GM23338 (cell line): Measurements from ENCODE around the gene ALDH1L2. TPM values are rescaled to one million over a fixed set of nuclear protein-coding genes. Genes with fewer than 3 reads are reported as not detected.
A peak's percentile ranks its signal among the peaks of the same experiment; 100 is the strongest.

ENCODE experiments used
- ATAC-seq: fragments of 200-7000 bp; cut with Tn5 transposase; 3 replicates; pipeline ENCODE4 v1.9.1; 2020
- DNase-seq: peaks from one replicate; pipeline ENCODE4 v3.0.0-alpha.2; 2015; ENCODE audit warnings: low spot score
- H2AFZ ChIP-seq: fragments of 200-600 bp; sonication (generic); 2 replicates; pipeline ENCODE4 v1.8.0; 2016; ENCODE audit warnings: antibody characterized with exemption, mild to moderate bottlenecking, moderate library complexity
- H3F3A ChIP-seq: fragments of 200-600 bp; sonication (generic); replicated peaks from 2 replicates; pipeline ENCODE4 v1.8.0; 2017; ENCODE audit warnings: antibody characterized with exemption, mixed run types, low read depth
- H3K27ac ChIP-seq: fragments of 200-600 bp; sonication (generic); 2 replicates; pipeline ENCODE4 v1.6.1; 2016; ENCODE audit warnings: low read depth
- H3K27me3 ChIP-seq: fragments of 200-600 bp; sonication (generic); 2 replicates; pipeline ENCODE4 v1.8.0; 2016; ENCODE audit warnings: mild to moderate bottlenecking, mixed run types, moderate library complexity; ENCODE audit not compliant: insufficient read depth
- H3K36me3 ChIP-seq: fragments of 200-600 bp; sonication (generic); 2 replicates; pipeline ENCODE4 v1.8.0; 2016; ENCODE audit warnings: mild to moderate bottlenecking; ENCODE audit not compliant: insufficient read depth
- H3K4me1 ChIP-seq: fragments of 200-600 bp; sonication (generic); 2 replicates; pipeline ENCODE4 v1.8.0; 2016; ENCODE audit warnings: mild to moderate bottlenecking, moderate library complexity; ENCODE audit not compliant: insufficient read depth
- H3K4me2 ChIP-seq: fragments of 200-600 bp; sonication (generic); 2 replicates; pipeline ENCODE4 v1.7.1; 2017; ENCODE audit warnings: mixed run types
- H3K4me3 ChIP-seq: fragments of 200-600 bp; sonication (generic); 2 replicates; pipeline ENCODE4 v1.6.1; 2016; ENCODE audit warnings: mixed run types
- H3K79me2 ChIP-seq: fragments of 200-600 bp; sonication (generic); replicated peaks from 2 replicates; pipeline ENCODE4 v1.8.0; 2017; ENCODE audit warnings: mild to moderate bottlenecking; ENCODE audit not compliant: insufficient read depth
- H3K9me2 ChIP-seq: fragments of 200-600 bp; sonication (generic); 2 replicates; pipeline ENCODE4 v1.8.0; 2017; ENCODE audit not compliant: insufficient read depth
- H4K20me1 ChIP-seq: fragments of 200-600 bp; sonication (generic); replicated peaks from 2 replicates; pipeline ENCODE4 v1.8.0; 2017; ENCODE audit warnings: mild to moderate bottlenecking; ENCODE audit not compliant: insufficient read depth
- H3K27ac Mint-ChIP-seq: 2 replicates; pipeline ENCODE4 v1.8.0; 2020; ENCODE audit warnings: inconsistent platforms, mild to moderate bottlenecking, moderate library complexity, mixed read lengths
- H3K27me3 Mint-ChIP-seq: 3 replicates; pipeline ENCODE4 v1.8.0; 2022; ENCODE audit warnings: low read depth, mild to moderate bottlenecking, moderate library complexity, mixed read lengths, inconsistent platforms; ENCODE audit not compliant: insufficient read depth, poor library complexity
- H3K36me3 Mint-ChIP-seq: 3 replicates; pipeline ENCODE4 v1.8.0; 2021; ENCODE audit warnings: low read depth, mild to moderate bottlenecking, inconsistent platforms, moderate library complexity, mixed read lengths
- H3K4me1 Mint-ChIP-seq: 3 replicates; pipeline ENCODE4 v1.8.0; 2020; ENCODE audit warnings: mild to moderate bottlenecking, inconsistent platforms, mixed read lengths
- H3K4me3 Mint-ChIP-seq: 3 replicates; pipeline ENCODE4 v1.8.0; 2021; ENCODE audit warnings: moderate library complexity, mild to moderate bottlenecking, inconsistent platforms, mixed read lengths
- H3K9me3 Mint-ChIP-seq: 3 replicates; pipeline ENCODE4 v1.8.0; 2020; ENCODE audit warnings: moderate library complexity, mild to moderate bottlenecking, inconsistent platforms, mixed read lengths
- CREB1 ChIP-seq: fragments of 250-450 bp; sonication (Bioruptor Pico); IDR thresholded peaks from 2 replicates; pipeline ENCODE4 v1.5.0; 2020; ENCODE audit warnings: low read depth, mild to moderate bottlenecking, moderate library complexity
- EZH2 ChIP-seq: fragments of 200-600 bp; sonication (generic); IDR thresholded peaks from one replicate; pipeline ENCODE4 v1.8.0; 2017; ENCODE audit warnings: antibody characterized with exemption, mild to moderate bottlenecking, low read depth; ENCODE audit not compliant: unreplicated experiment
- EZH2phosphoT487 ChIP-seq: fragments of 200-600 bp; sonication (generic); IDR thresholded peaks from one replicate; pipeline ENCODE4 v1.8.1; 2018; ENCODE audit warnings: antibody characterized with exemption; ENCODE audit not compliant: unreplicated experiment
- ZNF114 ChIP-seq: fragments of 250-450 bp; sonication (Bioruptor Pico); IDR thresholded peaks from 2 replicates; pipeline ENCODE4 v1.5.0; 2020; ENCODE audit warnings: mild to moderate bottlenecking, moderate library complexity
- ZNF331 ChIP-seq: fragments of 250-450 bp; sonication (Bioruptor Pico); IDR thresholded peaks from 2 replicates; pipeline ENCODE4 v1.5.0; 2020; ENCODE audit warnings: low read depth, mild to moderate bottlenecking, moderate library complexity
- polyA plus RNA-seq: library from polyadenylated mRNA; unstranded; fragments of >200 nt; fragmentation: Nextera tagmentation; extraction: Ambion mirVana; gene quantifications from 2 replicates; pipeline ENCODE4 v1.2.1, GENCODE V29; 2016
- total RNA-seq: library from RNA; depleted of rRNA; stranded (reverse); fragments of >200 nt; shearing (Covaris generic); gene quantifications from 2 replicates; pipeline ENCODE4 v1.2.3, GENCODE V29; 2014
- TF ChIP-seq, protein P1 (sequence below): fragments of 250-450 bp; sonication (Bioruptor Pico); IDR thresholded peaks from 2 replicates; pipeline ENCODE4 v1.5.0; 2020; ENCODE audit warnings: mild to moderate bottlenecking, moderate library complexity

The ALDH1L2 gene
- total and polyA plus RNA-seq, 2 experiments from 2014 or later, result 5.8 to 9.1 TPM

DNA sequence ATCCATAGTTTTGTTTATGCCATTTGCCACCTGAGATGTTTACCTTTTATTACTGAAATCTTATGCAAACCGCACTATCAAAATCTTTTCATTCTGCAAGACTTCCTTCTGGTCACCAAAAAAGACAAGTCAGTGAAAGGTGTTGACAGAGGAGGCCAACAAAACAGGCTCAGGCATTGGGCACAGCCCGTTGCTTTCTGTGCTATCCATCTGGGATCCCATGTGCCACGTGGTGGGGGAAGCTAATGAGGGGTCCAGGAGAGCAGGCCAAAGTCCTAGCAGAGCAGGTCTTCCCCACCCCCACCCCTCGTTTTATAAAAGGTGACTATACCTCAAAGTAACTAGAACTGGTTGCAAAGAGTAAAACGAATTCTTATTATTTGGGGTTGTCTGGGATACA, 1.2 kb downstream of the ALDH1L2 start:
- Histone ChIP-seq H3K27me3 (no peaks in the 10 kb centered on the region), H3K27ac (no peak overlapping the region)

More for the DNA sequence above, 1.2 kb downstream of the ALDH1L2 start:
- Mint-ChIP-seq H3K9me3 (peaks cover 4% of the 10 kb centered on the region; the same call in 1 of the 3 replicates), H3K27ac (no peak overlapping the region), H3K4me3 (peak overlapping the region; percentile 87), H3K27me3 (peaks cover 7% of the 10 kb centered on the region), H3K4me1 (peaks cover 22% of the 10 kb centered on the region), H3K36me3 (no peaks in the 10 kb centered on the region; the same call in 2 of the 3 replicates)
- H4K20me1 ChIP-seq, result no peaks in the 10 kb centered on the region
- H3K79me2 ChIP-seq, result peaks cover 6% of the 10 kb centered on the region; the same call in 1 of the 2 replicates
- H3K36me3 ChIP-seq, result no peaks in the 10 kb centered on the region
- DNase-seq (peak; percentile 25), ATAC-seq (no peak)
- H3K4me2 ChIP-seq, result peak overlapping the region; percentile 98
- peak overlapping the region; percentile 83 for H3K4me3 ChIP-seq
- TF ChIP-seq, protein P1, sequence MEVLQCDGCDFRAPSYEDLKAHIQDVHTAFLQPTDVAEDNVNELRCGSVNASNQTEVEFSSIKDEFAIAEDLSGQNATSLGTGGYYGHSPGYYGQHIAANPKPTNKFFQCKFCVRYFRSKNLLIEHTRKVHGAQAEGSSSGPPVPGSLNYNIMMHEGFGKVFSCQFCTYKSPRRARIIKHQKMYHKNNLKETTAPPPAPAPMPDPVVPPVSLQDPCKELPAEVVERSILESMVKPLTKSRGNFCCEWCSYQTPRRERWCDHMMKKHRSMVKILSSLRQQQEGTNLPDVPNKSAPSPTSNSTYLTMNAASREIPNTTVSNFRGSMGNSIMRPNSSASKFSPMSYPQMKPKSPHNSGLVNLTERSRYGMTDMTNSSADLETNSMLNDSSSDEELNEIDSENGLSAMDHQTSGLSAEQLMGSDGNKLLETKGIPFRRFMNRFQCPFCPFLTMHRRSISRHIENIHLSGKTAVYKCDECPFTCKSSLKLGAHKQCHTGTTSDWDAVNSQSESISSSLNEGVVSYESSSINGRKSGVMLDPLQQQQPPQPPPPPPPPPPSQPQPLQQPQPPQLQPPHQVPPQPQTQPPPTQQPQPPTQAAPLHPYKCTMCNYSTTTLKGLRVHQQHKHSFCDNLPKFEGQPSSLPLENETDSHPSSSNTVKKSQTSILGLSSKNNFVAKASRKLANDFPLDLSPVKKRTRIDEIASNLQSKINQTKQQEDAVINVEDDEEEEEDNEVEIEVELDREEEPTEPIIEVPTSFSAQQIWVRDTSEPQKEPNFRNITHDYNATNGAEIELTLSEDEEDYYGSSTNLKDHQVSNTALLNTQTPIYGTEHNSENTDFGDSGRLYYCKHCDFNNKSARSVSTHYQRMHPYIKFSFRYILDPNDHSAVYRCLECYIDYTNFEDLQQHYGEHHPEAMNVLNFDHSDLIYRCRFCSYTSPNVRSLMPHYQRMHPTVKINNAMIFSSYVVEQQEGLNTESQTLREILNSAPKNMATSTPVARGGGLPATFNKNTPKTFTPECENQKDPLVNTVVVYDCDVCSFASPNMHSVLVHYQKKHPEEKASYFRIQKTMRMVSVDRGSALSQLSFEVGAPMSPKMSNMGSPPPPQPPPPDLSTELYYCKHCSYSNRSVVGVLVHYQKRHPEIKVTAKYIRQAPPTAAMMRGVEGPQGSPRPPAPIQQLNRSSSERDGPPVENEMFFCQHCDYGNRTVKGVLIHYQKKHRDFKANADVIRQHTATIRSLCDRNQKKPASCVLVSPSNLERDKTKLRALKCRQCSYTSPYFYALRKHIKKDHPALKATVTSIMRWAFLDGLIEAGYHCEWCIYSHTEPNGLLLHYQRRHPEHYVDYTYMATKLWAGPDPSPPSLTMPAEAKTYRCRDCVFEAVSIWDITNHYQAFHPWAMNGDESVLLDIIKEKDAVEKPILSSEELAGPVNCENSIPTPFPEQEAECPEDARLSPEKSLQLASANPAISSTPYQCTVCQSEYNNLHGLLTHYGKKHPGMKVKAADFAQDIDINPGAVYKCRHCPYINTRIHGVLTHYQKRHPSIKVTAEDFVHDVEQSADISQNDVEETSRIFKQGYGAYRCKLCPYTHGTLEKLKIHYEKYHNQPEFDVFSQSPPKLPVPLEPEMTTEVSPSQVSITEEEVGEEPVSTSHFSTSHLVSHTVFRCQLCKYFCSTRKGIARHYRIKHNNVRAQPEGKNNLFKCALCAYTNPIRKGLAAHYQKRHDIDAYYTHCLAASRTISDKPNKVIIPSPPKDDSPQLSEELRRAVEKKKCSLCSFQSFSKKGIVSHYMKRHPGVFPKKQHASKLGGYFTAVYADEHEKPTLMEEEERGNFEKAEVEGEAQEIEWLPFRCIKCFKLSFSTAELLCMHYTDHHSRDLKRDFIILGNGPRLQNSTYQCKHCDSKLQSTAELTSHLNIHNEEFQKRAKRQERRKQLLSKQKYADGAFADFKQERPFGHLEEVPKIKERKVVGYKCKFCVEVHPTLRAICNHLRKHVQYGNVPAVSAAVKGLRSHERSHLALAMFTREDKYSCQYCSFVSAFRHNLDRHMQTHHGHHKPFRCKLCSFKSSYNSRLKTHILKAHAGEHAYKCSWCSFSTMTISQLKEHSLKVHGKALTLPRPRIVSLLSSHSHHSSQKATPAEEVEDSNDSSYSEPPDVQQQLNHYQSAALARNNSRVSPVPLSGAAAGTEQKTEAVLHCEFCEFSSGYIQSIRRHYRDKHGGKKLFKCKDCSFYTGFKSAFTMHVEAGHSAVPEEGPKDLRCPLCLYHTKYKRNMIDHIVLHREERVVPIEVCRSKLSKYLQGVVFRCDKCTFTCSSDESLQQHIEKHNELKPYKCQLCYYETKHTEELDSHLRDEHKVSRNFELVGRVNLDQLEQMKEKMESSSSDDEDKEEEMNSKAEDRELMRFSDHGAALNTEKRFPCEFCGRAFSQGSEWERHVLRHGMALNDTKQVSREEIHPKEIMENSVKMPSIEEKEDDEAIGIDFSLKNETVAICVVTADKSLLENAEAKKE (CRISPR knock-in tag), result no peak
- no peak for TF ChIP-seq EZH2phosphoT487
- TF ChIP-seq ZNF331, result no peak
- no peak for TF ChIP-seq ZNF114 (CRISPR knock-in tag)
- TF ChIP-seq CREB1 (CRISPR knock-in tag), result no peak
- no peak for TF ChIP-seq EZH2
- no peak overlapping the region for H2AFZ ChIP-seq
- H3K4me1 ChIP-seq, result peaks cover 15% of the 10 kb centered on the region
- H3F3A ChIP-seq, result peaks cover 5% of the 10 kb centered on the region; the same call in 1 of the 2 replicates
- no peaks in the 10 kb centered on the region for H3K9me2 ChIP-seq
